ENCODE data around the gene COQ5.
"Not testable (repeated sequence)": the region's sequence is repeated elsewhere in the genome, so short reads cannot be mapped to it uniquely, and the experiment has no call there.

The COQ5 gene

GRCh38 chr12:120528861-120529525, at the start of gene COQ5:
Gene COQ5, minus strand, starts transcription at chr12:120529158. Its CDS starts 17 bp downstream, at chr12:120529141.
- DNase-seq: peak; percentile 89

GRCh38 chr12:120574106-120574505, 45.1 kb upstream of the COQ5 start:
- DNase-seq: no peak

GRCh38 chr12:120573560-120573959, 44.6 kb upstream of the COQ5 start:
- DNase-seq: no peak

- DNase-seq: no peak
Observed at GRCh38 chr12:120571299-120571698, 42.3 kb upstream of the COQ5 start.

GRCh38 chr12:120563495-120563894, 34.5 kb upstream of the COQ5 start:
- no peak for DNase-seq

GRCh38 chr12:120562906-120563305, 33.9 kb upstream of the COQ5 start:
- no peak for DNase-seq

GRCh38 chr12:120557589-120557988, 28.6 kb upstream of the COQ5 start:
- no peak for DNase-seq

- DNase-seq: no peak
Observed at GRCh38 chr12:120554678-120555077, 25.7 kb upstream of the COQ5 start.

GRCh38 chr12:120546050-120546386, 17.1 kb upstream of the COQ5 start:
- no peak for DNase-seq

- no peak for DNase-seq
Observed at GRCh38 chr12:120544691-120545090, 15.7 kb upstream of the COQ5 start.

- DNase-seq: no peak
Observed at GRCh38 chr12:120542166-120542565, 13.2 kb upstream of the COQ5 start.

GRCh38 chr12:120540445-120540844, 11.5 kb upstream of the COQ5 start:
- DNase-seq: no peak

- no peak for DNase-seq
Observed at GRCh38 chr12:120539303-120539702, 10.3 kb upstream of the COQ5 start.

GRCh38 chr12:120538281-120539156, 9.6 kb upstream of the COQ5 start:
- DNase-seq: peak; percentile 14

- no peak for DNase-seq
Observed at GRCh38 chr12:120537856-120538220, 8.9 kb upstream of the COQ5 start.

- DNase-seq: peak; percentile 55
Observed at GRCh38 chr12:120536064-120536791, 7.3 kb upstream of the COQ5 start.

GRCh38 chr12:120534703-120535655, 6.0 kb upstream of the COQ5 start:
- peak; percentile 65 for DNase-seq

GRCh38 chr12:120534203-120534702, 5.3 kb upstream of the COQ5 start, which contains the start of gene RNF10:
Gene RNF10, plus strand, starts transcription at chr12:120534356. Its CDS starts 456 bp downstream, at chr12:120534812.
- DNase-seq: peak; percentile 92

GRCh38 chr12:120532701-120533238, 3.8 kb upstream of the COQ5 start:
- no peak for DNase-seq

- DNase-seq: not testable (repeated sequence)
Observed at GRCh38 chr12:120530418-120530761, 1.4 kb upstream of the COQ5 start.

- no peak for DNase-seq
Observed at GRCh38 chr12:120529641-120530417, 871 bp upstream of the COQ5 start.

Data from CD4-positive, alpha-beta T cell treated with Interleukin-10 for 1 hour (primary cell).